Stomach (tissue), 4 donors: ENCODE results near the gene CBLIF.

Source experiments
- EP300 ChIP-seq: sonication (generic); formaldehyde crosslinking; IDR thresholded peaks from one replicate; pipeline ENCODE4 v1.6.1; 2017; ENCODE audit warnings: antibody characterized with exemption
- POLR2A ChIP-seq, 4 donors: fragments of 450-650 bp; IDR thresholded peaks; one replicate each; pipeline ENCODE4 v1.6.1; 2016; ENCODE audit warnings: antibody characterized with exemption in 4 of 4, control low read depth in 2 of 4, mild to moderate bottlenecking in 1 of 4, moderate library complexity in 1 of 4

- TF ChIP-seq EP300 (no peak), POLR2A (IDR thresholded peaks at IDR 0.05) (no peak)
Observed at GRCh38 chr11:59792507-59792906, 52.8 kb downstream of the CBLIF start.
